Suprapubic skin (tissue), 4 donors: ENCODE measurements around the gene ADAP1.

Source experiments
- POLR2A ChIP-seq, 2 donors: fragments of 450-650 bp; IDR thresholded peaks; one replicate each; pipeline ENCODE4 v1.6.1; 2017; ENCODE audit warnings: antibody characterized with exemption in 2 of 2, mild to moderate bottlenecking in 2 of 2, moderate library complexity in 2 of 2
- POLR2AphosphoS5 ChIP-seq, 3 donors: sonication (generic); formaldehyde crosslinking; IDR thresholded peaks; one replicate each; pipeline ENCODE4 v1.6.1; 2017; ENCODE audit warnings: antibody characterized with exemption in 3 of 3
- TF ChIP-seq, protein P1 (sequence below), 2 donors: fragments of 200-600 bp in 1 of 2; fragments of 450-650 bp in 1 of 2; sonication (generic) in 1 of 2; IDR thresholded peaks; one replicate each; pipeline ENCODE4 v1.5.1; 2016 to 2019; ENCODE audit warnings: antibody characterized with exemption in 2 of 2, mild to moderate bottlenecking in 1 of 2, moderate library complexity in 1 of 2

DNA sequence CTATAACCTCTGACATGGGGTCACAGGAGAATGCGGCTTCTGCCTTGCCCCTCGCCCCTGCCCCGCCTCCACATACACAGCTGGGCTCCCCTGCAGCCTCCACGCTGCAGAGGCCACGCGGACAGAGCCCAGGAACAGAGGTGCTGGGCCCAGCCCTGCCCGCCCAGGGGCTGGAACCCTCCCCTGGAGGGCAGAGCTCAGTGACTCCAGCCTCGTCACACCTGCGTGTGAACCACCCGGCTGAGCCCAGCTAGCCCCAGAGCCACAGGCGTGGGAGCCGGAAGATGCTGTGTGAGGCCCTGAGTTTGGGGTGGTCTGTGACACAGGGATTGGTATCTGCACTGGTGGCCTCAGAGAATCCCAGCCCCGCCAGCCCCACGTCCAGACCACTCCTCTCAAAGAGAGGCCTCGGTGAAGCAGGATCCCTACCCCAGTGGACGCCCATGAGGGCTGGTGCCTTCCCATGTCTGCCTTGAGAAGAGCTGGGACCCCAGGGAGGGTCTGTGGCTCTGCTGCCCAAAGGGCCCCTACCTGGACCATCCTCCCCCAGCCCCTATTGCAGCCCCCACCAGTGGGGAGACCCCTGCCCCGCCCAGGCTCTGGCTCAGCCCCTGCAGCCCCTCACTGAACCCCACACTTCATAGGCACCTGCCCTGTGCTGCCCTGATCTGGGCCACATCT lies 8.1 kb upstream of the ADAP1 start:
- TF ChIP-seq, protein P1, sequence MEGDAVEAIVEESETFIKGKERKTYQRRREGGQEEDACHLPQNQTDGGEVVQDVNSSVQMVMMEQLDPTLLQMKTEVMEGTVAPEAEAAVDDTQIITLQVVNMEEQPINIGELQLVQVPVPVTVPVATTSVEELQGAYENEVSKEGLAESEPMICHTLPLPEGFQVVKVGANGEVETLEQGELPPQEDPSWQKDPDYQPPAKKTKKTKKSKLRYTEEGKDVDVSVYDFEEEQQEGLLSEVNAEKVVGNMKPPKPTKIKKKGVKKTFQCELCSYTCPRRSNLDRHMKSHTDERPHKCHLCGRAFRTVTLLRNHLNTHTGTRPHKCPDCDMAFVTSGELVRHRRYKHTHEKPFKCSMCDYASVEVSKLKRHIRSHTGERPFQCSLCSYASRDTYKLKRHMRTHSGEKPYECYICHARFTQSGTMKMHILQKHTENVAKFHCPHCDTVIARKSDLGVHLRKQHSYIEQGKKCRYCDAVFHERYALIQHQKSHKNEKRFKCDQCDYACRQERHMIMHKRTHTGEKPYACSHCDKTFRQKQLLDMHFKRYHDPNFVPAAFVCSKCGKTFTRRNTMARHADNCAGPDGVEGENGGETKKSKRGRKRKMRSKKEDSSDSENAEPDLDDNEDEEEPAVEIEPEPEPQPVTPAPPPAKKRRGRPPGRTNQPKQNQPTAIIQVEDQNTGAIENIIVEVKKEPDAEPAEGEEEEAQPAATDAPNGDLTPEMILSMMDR (IDR thresholded peaks at IDR 0.05): no peak
- TF ChIP-seq POLR2A (IDR thresholded peaks at IDR 0.05): no peak
- TF ChIP-seq POLR2AphosphoS5 (IDR thresholded peaks at IDR 0.05): no peak
